H9 (cell line): Measurements from ENCODE around the gene NPS. TPM values are rescaled to one million over a fixed set of nuclear protein-coding genes. Genes with fewer than 3 reads are reported as not detected.

ENCODE experiments used
- DNase-seq: peaks from one replicate; pipeline ENCODE4 v3.0.0-alpha.2; 2017
- H2AFZ ChIP-seq: one replicate; pipeline ENCODE4 v1.6.1; 2013; ENCODE audit warnings: mild to moderate bottlenecking, low read length, control low read depth, moderate library complexity
- H2AK5ac ChIP-seq: 2 replicates; pipeline ENCODE4 v1.6.1; 2013; ENCODE audit warnings: low read length, control low read depth, mixed read lengths; ENCODE audit not compliant: insufficient read length
- H2BK120ac ChIP-seq: one replicate; pipeline ENCODE4 v1.6.1; 2013; ENCODE audit warnings: low read depth, mild to moderate bottlenecking, low read length, control low read depth, inconsistent platforms; ENCODE audit not compliant: poor library complexity, severe bottlenecking
- H2BK12ac ChIP-seq: 2 replicates; pipeline ENCODE4 v1.6.1; 2013; ENCODE audit warnings: low read length, control low read depth, mixed read lengths, low read depth; ENCODE audit not compliant: insufficient read length
- H2BK15ac ChIP-seq: 2 replicates; pipeline ENCODE4 v1.6.1; 2013; ENCODE audit warnings: low read depth, low read length, control low read depth
- H2BK20ac ChIP-seq: one replicate; pipeline ENCODE4 v1.6.1; 2013; ENCODE audit warnings: low read depth, mild to moderate bottlenecking, low read length, control low read depth, inconsistent platforms; ENCODE audit not compliant: poor library complexity, severe bottlenecking
- H2BK5ac ChIP-seq: 2 replicates; pipeline ENCODE4 v1.6.1; 2013; ENCODE audit warnings: low read length, control low read depth, mixed read lengths; ENCODE audit not compliant: insufficient read length
- H3K14ac ChIP-seq: 2 replicates; pipeline ENCODE4 v1.6.1; 2013; ENCODE audit warnings: low read length, control low read depth; ENCODE audit not compliant: insufficient read depth
- H3K18ac ChIP-seq: 2 replicates; pipeline ENCODE4 v1.6.1; 2013; ENCODE audit warnings: low read depth, mild to moderate bottlenecking, mixed read lengths, low read length, control low read depth; ENCODE audit not compliant: insufficient read length
- H3K23ac ChIP-seq: 2 replicates; pipeline ENCODE4 v1.6.1; 2013; ENCODE audit warnings: low read length, control low read depth, mixed read lengths, low read depth; ENCODE audit not compliant: insufficient read length
- H3K23me2 ChIP-seq: 2 replicates; pipeline ENCODE4 v1.6.1; 2013; ENCODE audit warnings: low read depth, mild to moderate bottlenecking, mixed read lengths, low read length, control low read depth; ENCODE audit not compliant: insufficient read length, poor library complexity, severe bottlenecking
- H3K27ac ChIP-seq: 2 replicates; pipeline ENCODE4 v1.5.1; 2013; ENCODE audit warnings: low read length, control low read depth, mixed read lengths, low read depth; ENCODE audit not compliant: insufficient read length
- H3K27me3 ChIP-seq: 2 replicates; pipeline ENCODE4 v1.6.1; 2013; ENCODE audit warnings: low read length, control low read depth, inconsistent platforms; ENCODE audit not compliant: insufficient read depth
- H3K4ac ChIP-seq: 2 replicates; pipeline ENCODE4 v1.6.1; 2013; ENCODE audit warnings: low read depth, mild to moderate bottlenecking, control low read depth, inconsistent platforms, low read length, moderate library complexity
- H3K4me1 ChIP-seq: 2 replicates; pipeline ENCODE4 v1.6.1; 2013; ENCODE audit warnings: low read length, control low read depth, inconsistent platforms; ENCODE audit not compliant: insufficient read depth
- H3K4me2 ChIP-seq: 2 replicates; pipeline ENCODE4 v1.6.1; 2013; ENCODE audit warnings: low read length, control low read depth, mixed read lengths; ENCODE audit not compliant: insufficient read length, insufficient read depth
- H3K56ac ChIP-seq: 2 replicates; pipeline ENCODE4 v1.6.1; 2013; ENCODE audit warnings: low read depth, mild to moderate bottlenecking, mixed read lengths, low read length, control low read depth; ENCODE audit not compliant: insufficient read length
- H3K79me1 ChIP-seq: 2 replicates; pipeline ENCODE4 v1.6.1; 2013; ENCODE audit warnings: low read depth, mild to moderate bottlenecking, moderate library complexity, low read length, control low read depth, inconsistent platforms; ENCODE audit not compliant: insufficient read depth, poor library complexity, severe bottlenecking
- H3K79me2 ChIP-seq: 2 replicates; pipeline ENCODE4 v1.6.1; 2013; ENCODE audit warnings: low read length, control low read depth, inconsistent platforms; ENCODE audit not compliant: insufficient read depth
- H3K9ac ChIP-seq: 2 replicates; pipeline ENCODE4 v1.6.1; 2013; ENCODE audit warnings: low read length, control low read depth, mixed read lengths; ENCODE audit not compliant: insufficient read length; ENCODE audit errors: extremely low read depth
- H3K9me3 ChIP-seq: one replicate; pipeline ENCODE4 v1.6.1; 2013; ENCODE audit warnings: low read depth, low read length, inconsistent platforms; ENCODE audit not compliant: control insufficient read depth
- H3T11ph ChIP-seq: one replicate; pipeline ENCODE4 v1.6.1; 2013; ENCODE audit warnings: mild to moderate bottlenecking, low read length, control low read depth, inconsistent platforms
- H4K20me1 ChIP-seq: one replicate; pipeline ENCODE4 v1.6.1; 2013; ENCODE audit not compliant: control insufficient read depth, insufficient read length, insufficient read depth
- H4K5ac ChIP-seq: 2 replicates; pipeline ENCODE4 v1.6.1; 2013; ENCODE audit warnings: low read depth, mild to moderate bottlenecking, mixed read lengths, low read length, control low read depth; ENCODE audit not compliant: insufficient read length
- H4K8ac ChIP-seq: replicated peaks from 2 replicates; pipeline ENCODE4 v1.6.1; 2013; ENCODE audit warnings: low read length, control low read depth, mixed read lengths, low read depth; ENCODE audit not compliant: insufficient read length
- H4K91ac ChIP-seq: 2 replicates; pipeline ENCODE4 v1.6.1; 2013; ENCODE audit warnings: low read depth, mild to moderate bottlenecking, moderate library complexity, mixed read lengths, low read length, control low read depth; ENCODE audit not compliant: insufficient read length
- H3K27ac Mint-ChIP-seq, 3 experiments: 2 replicates in 2 of 3; 3 replicates in 1 of 3; pipeline ENCODE4 v1.8.0; 2020 to 2021; ENCODE audit warnings: mixed read lengths in 3 of 3, mild to moderate bottlenecking in 1 of 3, moderate library complexity in 1 of 3
- H3K27me3 Mint-ChIP-seq: 2 replicates; pipeline ENCODE4 v1.8.0; 2021; ENCODE audit warnings: low read depth, mild to moderate bottlenecking, moderate library complexity, mixed read lengths
- H3K36me3 Mint-ChIP-seq, 3 experiments: 2 replicates in 2 of 3; 3 replicates in 1 of 3; pipeline ENCODE4 v1.8.0; 2020 to 2021; ENCODE audit warnings: low read depth in 3 of 3, mixed read lengths in 3 of 3; ENCODE audit not compliant: insufficient read depth in 1 of 3
- H3K4me1 Mint-ChIP-seq, 2 experiments: 2 replicates each; pipeline ENCODE4 v1.8.0; 2020; ENCODE audit warnings: mixed read lengths in 2 of 2
- H3K4me3 Mint-ChIP-seq, 2 experiments: 2 replicates in 1 of 2; 3 replicates in 1 of 2; pipeline ENCODE4 v1.8.0; 2020 to 2021; ENCODE audit warnings: mild to moderate bottlenecking in 2 of 2, mixed read lengths in 2 of 2, moderate library complexity in 1 of 2
- H3K9me3 Mint-ChIP-seq, 2 experiments: 2 replicates in 1 of 2; 3 replicates in 1 of 2; pipeline ENCODE4 v1.8.0; 2020; ENCODE audit warnings: mild to moderate bottlenecking in 2 of 2, mixed read lengths in 2 of 2, moderate library complexity in 1 of 2
- WGBS: extraction: QIAGEN DNeasy Blood & Tissue Kit; methylation state at CpG from one replicate; pipeline ENCODE4 v1.1.7; 2013; ENCODE audit warnings: missing lambda C conversion rate, low lambda C conversion rate, mixed read lengths; ENCODE audit not compliant: insufficient read length; ENCODE audit errors: extremely low coverage; 5-methylcytosine and 5-hydroxymethylcytosine counted together
- total RNA-seq: library from RNA; stranded (reverse); gene quantifications from 2 replicates; pipeline ENCODE4 v1.2.1, GENCODE V29; 2021
- TF ChIP-seq, protein P1 (sequence below): fragments of 200-600 bp; sonication (generic); conservative IDR thresholded peaks from 3 replicates; pipeline ENCODE4 v1.8.0; 2021; ENCODE audit warnings: antibody characterized with exemption, mild to moderate bottlenecking

The NPS gene
- total RNA-seq, 1 experiment from 2014 or later: not detected

DNA sequence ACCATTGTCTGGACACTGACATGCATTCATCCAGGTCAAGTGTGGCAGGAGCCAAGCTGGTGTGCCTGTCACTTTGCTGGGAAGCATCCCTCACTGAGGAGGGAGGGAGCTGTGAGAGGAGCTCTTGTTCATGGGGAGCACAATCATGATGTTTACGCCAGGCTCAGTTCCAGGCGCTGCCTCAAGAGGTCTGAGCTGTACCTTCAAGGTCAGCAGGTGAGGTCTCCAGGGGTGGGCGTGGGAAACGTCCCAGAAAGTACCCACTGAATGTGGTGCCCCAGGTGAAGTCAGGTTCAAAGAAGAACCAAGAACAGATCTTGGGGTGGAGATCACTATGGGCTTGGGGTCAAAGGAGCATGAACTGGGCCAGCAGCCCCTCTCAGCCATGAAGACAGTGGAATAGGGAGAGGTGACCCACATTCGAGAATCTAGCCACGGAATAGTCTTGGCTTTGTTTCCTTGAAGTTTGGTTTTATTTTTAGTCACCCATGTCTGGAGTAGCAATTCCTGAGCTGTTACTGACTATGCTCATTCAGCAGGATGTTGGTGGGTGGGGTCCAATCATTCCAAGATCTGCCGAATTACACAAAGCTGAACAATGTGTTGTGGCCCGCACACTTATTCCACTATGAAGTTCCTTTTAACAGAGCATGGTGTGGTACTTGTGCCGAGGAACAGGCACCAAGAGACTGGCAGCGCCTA, 29.3 kb downstream of the NPS start:
- Histone ChIP-seq H3K4me1 (no peaks in the 10 kb centered on the region), H3K4ac (no peak overlapping the region), H4K91ac (no peak overlapping the region), H3K23me2 (no peaks in the 10 kb centered on the region), H2BK15ac (no peak overlapping the region), H3K27me3 (no peaks in the 10 kb centered on the region), H3K79me2 (no peaks in the 10 kb centered on the region), H3K56ac (no peak overlapping the region), H4K8ac (no peak overlapping the region), H2AK5ac (no peak overlapping the region), H2BK20ac (no peak overlapping the region), H3K9ac (no peak overlapping the region), H2BK120ac (no peak overlapping the region), H2BK5ac (no peak overlapping the region), H3K27ac (no peak overlapping the region), H3K14ac (no peak overlapping the region), H3K23ac (no peak overlapping the region), H4K5ac (no peak overlapping the region), H2BK12ac (no peak overlapping the region), H3K9me3 (no peaks in the 10 kb centered on the region), H3T11ph (no peak overlapping the region), H4K20me1 (no peaks in the 10 kb centered on the region), H3K4me2 (no peak overlapping the region), H3K18ac (no peak overlapping the region), H2AFZ (no peak overlapping the region), H3K79me1 (no peaks in the 10 kb centered on the region)
- Mint-ChIP-seq H3K4me3 (no peak overlapping the region), H3K27ac (no peak overlapping the region), H3K9me3 (no peaks in the 10 kb centered on the region), H3K27me3 (no peaks in the 10 kb centered on the region; the same call in 1 of the 2 replicates), H3K36me3 (no peaks in the 10 kb centered on the region), H3K4me1 (no peaks in the 10 kb centered on the region)
- no CpG with 5 or more reads among the region's 10 CpGs for WGBS
- no peak for DNase-seq
- TF ChIP-seq, protein P1, sequence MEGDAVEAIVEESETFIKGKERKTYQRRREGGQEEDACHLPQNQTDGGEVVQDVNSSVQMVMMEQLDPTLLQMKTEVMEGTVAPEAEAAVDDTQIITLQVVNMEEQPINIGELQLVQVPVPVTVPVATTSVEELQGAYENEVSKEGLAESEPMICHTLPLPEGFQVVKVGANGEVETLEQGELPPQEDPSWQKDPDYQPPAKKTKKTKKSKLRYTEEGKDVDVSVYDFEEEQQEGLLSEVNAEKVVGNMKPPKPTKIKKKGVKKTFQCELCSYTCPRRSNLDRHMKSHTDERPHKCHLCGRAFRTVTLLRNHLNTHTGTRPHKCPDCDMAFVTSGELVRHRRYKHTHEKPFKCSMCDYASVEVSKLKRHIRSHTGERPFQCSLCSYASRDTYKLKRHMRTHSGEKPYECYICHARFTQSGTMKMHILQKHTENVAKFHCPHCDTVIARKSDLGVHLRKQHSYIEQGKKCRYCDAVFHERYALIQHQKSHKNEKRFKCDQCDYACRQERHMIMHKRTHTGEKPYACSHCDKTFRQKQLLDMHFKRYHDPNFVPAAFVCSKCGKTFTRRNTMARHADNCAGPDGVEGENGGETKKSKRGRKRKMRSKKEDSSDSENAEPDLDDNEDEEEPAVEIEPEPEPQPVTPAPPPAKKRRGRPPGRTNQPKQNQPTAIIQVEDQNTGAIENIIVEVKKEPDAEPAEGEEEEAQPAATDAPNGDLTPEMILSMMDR: no peak
